ENCODE measurements around the gene SUSD5. TPM values are rescaled to one million over a fixed set of nuclear protein-coding genes. Genes with fewer than 3 reads are reported as not detected.
"Not testable (repeated sequence)": the region's sequence is repeated elsewhere in the genome, so short reads cannot be mapped to it uniquely, and the experiment has no call there.

Gene SUSD5
- total RNA-seq, 1 donor from 2014 or later, result 8.9 TPM

DNA sequence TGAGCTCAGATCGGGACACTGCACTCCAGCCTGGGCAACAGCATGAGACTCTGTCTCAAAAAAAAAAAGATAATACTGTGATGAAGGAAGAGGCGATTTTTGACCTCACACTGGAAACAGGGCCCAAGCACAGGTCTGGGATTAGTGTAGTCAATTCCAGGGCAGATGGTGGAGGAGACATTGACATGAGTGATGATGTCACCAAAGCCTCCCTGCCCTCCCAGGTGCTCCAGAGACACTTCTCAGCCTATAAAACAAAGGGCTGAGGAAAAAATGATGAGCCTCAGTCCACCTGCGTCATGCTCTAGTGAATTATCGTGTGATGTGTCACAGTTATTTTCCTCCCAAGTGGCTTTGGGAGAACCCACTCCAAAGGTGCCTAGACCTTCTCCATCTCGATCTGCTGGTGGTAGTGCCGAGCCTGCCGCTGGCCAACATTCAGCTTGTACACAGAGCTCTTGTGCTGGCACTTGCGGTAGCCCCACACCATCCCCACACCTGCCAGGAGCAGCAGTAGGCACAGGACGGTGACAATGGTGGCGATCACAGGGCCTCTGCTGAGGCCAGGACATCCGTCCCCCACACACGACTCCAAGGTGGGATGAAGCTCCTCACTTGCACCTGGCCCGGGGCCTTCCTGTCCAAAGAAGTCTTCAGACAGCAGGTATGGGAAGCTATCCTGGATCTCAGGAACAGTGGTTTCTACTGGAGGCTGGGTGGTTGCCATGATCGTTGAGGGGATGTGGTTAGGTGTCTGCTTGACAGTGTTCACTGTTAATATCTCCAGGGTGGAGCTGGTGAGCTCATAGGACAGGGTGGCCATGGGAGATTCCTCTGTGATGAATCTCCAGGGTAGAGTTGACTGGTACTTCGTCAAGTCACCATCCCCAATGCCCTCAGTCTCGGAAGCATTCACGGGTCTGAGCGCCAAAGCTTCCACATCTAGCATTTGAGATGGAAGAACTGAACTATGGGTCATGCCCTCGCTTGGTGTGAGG lies 65.9 kb downstream of the SUSD5 start:
- peak; percentile 62 for DNase-seq (ENCODE audit: low read depth)

DNA sequence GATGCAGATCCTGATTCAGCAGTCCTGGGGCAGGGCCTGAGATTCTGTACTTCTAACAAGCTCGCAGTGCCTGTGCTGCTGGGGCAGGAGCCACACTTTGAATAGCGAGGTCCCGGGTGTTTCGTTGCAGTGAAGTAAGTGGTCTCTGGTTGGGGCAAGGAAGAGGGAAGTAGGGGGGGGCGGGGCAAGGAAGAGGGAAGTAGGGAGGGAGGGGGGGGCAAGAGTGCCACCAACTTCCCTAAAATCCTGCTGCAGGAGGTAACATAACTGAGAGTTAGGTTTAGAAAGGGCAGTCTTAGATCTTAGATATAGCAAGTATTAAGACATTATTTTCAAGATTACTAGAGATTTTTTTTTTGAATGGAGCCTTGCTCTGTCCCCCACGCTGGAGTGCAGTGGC lies 69.3 kb downstream of the SUSD5 start:
- DNase-seq (ENCODE audit: low read depth), result no peak

DNA sequence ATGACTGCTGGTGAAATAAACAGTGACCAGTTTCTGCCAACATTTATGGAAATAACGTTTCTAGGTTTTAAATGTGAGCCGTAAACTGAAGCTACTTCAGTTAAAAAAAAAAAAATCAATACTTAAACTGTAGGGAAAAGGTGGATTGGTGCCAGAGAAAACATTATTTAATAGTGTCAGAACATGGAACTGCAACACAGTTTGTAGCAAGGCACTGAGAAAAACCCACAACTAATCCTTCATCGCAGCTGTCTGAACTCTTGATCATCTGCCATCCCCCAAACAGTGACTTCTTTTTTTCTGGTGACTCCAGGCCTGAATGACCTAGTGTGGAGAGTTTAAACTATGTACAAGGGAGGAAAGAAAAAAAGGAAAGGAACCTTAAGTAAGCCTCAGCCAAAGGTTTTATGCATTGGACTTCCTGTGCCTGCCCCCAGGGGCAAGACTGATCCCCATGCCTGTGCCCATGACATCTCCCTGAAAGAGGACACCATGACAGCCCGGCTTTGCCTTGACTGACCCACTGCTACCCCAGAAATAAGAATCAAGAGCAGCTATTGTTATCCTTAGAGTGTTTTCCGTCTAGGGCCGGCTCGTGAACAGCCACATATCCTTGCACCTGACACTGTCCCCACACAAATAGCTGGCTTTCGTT lies 71.7 kb downstream of the SUSD5 start:
- DNase-seq (ENCODE audit: low read depth), result peak; percentile 95

DNA sequence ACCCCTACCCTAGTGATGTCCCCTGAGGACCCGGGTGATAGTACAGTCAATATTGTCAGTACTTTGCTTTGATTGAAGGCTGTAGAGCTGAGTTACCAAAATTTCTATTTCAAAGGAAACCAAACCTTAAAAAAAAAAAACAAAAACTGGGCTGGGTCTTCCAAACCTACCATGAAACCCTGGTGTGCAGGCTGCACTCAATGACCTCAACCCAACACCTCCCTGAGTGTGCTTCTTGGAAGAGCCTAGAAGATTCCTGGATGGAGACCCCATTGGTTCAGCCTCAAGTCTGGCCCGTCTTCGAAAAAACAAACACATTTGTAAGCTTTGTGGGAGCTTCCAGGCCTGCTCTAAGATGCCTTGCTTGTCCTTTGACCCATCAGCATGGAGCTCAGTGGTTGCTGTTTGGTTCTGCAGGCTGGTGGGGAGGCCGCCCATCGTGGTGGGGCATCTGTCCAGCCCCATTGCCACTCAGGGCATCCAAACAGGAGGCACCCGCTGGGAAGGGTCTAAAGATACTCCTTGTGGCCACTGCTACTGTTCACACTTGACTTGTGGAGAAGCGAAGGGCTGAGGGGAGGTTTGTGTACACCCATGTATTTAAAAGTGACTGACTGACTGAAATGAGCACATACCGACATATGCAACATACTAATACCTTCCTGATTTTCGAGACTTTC lies 72.6 kb downstream of the SUSD5 start:
- DNase-seq (ENCODE audit: low read depth), result peak; percentile 91

DNA sequence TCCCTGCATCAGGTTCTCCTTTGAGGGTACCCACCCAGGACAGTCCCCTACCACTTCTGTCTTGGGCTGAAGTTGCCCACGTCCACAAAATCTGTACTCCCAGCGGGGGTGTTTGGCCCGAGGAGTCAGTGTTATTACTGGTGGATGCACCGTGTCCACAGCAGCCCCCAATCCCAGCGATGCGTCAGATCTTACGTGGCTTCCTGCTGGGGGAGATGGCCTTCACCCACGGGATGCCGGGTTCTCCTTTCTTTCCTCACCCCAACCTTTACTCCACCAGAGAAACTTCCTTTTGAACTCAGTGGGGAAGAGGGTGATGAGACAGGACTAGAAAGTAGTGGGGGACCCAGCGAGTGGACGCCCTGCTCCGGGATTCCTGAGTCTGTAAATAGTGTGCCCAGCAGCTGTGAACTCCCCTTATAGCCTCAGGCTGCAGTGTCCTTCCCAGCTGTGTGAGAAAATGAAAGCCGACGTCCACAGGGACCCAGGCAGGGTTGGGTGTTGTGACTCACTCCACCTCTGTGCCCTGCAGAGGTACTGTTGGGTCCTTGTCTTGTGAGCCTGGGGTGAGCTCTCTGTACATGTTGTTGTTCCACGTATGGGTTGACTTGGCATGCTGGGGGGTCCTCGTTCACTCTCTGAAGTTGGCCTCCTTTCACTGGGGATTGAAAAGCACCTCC lies 73.2 kb downstream of the SUSD5 start:
- DNase-seq (ENCODE audit: low read depth), result no peak

DNA sequence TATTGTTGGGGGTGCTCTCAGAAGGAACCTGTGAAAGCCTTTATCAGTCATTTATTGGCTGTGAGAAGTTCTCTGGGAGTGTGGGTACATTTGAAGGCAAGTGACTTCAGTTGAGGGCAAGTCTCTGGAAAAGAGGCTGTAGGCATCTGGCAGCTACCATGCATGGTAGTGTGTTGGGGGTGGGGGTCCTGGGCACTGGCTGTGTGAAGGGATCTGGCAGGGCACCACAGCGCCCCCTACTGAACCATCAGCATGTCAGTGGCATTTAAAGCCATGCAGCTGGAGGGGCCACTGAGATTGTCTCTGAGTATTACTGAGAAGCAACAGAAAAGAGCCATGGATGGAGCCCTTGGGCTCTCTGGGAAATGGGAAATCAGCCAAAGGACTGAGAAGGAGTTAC lies 74.2 kb downstream of the SUSD5 start:
- DNase-seq (ENCODE audit: low read depth), result no peak

- no peak for DNase-seq (ENCODE audit: low read depth)
Measured at GRCh38 chr3:33141006-33141405, 77.6 kb downstream of the SUSD5 start.

DNA sequence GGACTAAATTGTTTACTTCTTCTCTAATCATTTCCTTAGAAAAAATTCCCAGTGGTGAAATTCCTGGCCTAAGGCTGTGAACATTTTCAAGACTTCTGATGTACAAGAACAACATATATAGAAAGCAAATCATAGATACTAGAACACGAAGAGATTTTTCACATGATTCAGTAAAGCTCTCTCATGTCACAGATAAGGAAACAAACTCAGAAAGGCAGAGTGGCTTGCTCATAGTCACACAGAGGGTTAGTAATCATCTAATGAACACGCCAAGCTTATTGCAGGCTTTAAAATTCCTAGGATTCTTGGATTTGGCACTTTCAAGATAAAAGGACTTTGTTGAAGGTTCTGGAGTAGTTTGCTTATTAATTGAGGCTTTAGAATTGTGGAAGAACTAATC lies 78.6 kb downstream of the SUSD5 start:
- no peak for DNase-seq (ENCODE audit: low read depth)

DNA sequence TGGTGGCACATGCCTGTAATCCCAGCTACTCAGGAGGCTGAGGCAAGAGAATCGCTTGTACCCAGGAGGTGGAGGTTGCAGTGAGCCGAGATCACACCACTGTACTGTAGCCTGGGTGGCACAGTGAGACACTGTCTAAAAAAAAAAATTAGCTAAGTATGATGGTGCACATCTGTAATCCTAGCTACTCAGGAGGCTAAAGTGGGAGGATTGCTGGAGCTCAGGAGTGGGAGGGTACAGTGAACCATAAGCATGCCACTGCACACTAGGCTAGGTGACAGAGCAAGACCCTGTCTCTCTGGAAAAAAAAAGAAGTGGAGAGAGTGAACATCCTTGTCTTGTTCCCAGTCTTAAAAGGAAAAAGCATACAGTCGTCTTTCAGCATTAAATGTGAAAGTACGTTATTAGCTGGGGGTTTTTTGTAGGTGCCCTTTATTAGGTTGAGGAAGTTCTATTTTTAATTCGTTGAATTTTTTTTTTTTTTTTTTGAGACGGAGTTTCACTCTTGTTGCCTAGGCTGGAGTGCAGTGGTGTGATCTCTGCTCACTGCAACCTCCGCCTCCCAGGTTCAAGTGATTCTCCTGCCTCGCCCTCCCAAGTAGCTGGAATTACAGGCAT lies 79.5 kb downstream of the SUSD5 start:
- not testable (repeated sequence) for DNase-seq (ENCODE audit: low read depth)

DNA sequence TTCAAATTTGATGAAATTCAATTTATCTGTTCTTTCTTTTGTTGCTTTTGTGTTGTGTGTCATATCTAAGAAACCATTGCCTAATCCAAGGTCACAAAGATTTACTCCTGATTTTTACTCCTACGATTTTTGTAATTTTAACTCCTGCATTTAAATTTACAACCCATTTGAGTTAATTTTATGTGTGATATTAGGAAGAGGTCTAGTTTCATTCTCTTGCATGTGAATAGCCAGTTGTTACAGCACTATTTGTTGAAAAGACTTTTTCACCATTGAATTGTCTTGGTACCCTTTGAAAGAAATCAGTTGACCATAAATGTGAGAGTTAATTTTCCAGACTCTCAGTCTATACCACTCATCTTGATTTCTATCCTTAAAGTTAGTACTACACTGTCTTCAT lies 80.9 kb downstream of the SUSD5 start:
- DNase-seq (ENCODE audit: low read depth), result no peak

DNA sequence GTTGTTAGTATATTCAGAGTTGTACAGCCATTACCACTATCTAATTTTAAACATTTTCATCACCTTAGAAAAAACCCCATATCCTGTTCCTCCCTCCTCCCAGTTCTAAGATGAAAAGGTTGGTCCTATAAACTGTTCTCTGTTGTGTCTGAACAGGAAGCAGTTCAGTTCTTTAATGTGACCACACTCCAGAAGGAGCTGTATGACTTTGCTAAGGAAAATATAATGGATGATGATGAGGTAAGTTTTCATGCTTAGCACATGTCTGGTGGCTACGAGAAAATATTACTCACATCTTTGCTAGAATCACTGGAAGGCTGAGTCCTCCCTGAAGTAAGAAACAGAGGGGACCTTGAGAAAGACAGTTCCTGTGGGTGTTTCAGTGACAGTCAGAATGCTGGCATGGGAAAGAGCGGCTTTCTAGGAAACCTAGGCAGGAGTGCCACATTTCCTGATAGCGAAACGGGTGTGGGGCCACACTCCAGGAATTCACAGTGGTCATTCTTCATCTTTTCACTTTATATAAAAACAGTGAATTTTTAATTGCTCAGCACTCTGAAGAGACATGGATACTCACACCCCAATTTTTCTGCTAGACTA lies 84.5 kb downstream of the SUSD5 start:
- DNase-seq (ENCODE audit: low read depth), result no peak

GRCh38 chr3:33132019-33132360 lies 86.6 kb downstream of the SUSD5 start:
- DNase-seq (ENCODE audit: low read depth), result no peak

- DNase-seq (ENCODE audit: low read depth), result peak; percentile 71
Measured at GRCh38 chr3:33131331-33132018, 87.1 kb downstream of the SUSD5 start.

DNA sequence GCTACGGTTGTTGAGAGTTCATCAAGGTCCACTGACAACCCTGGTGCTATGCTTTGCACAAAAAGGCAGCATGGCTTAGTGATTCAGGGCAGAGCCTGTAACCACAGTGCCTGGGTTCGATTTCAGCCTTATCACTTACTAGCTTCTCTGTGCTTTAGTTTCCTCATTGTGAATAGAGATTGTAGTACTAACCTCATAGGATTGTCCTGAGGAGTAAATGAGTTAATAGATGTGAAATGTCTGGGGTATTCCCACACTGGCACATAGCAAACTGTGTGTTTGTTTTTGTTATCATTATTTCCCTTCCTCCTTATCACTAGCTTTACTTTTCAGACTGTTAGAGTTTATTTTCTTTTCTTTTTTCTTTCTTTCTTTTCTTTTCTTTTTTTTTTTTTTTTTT lies 88.5 kb downstream of the SUSD5 start:
- DNase-seq (ENCODE audit: low read depth), result no peak

GRCh38 chr3:33128706-33129105 lies 89.9 kb downstream of the SUSD5 start:
- DNase-seq (ENCODE audit: low read depth), result peak; percentile 35

DNA sequence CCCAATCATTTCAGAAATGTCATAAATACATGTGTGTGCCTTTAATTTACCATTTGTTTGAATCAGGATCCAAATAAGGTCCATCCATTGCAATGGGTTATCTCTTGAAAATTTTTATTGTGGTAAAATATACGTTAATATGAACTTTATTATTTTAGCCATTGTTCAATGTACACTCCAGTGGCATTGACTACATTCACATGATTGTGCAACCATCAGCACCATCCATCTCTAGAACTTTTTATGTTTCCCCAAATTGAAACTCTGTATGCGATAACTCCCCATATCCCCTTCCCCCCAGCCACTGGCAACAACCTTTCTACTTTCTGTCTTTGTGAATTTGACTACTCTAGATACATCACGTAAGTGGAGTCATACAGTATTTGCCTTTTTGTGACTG lies 92.8 kb downstream of the SUSD5 start:
- DNase-seq (ENCODE audit: low read depth), result no peak

GRCh38 chr3:33124638-33125037 lies 94.0 kb downstream of the SUSD5 start:
- DNase-seq (ENCODE audit: low read depth), result no peak

DNA sequence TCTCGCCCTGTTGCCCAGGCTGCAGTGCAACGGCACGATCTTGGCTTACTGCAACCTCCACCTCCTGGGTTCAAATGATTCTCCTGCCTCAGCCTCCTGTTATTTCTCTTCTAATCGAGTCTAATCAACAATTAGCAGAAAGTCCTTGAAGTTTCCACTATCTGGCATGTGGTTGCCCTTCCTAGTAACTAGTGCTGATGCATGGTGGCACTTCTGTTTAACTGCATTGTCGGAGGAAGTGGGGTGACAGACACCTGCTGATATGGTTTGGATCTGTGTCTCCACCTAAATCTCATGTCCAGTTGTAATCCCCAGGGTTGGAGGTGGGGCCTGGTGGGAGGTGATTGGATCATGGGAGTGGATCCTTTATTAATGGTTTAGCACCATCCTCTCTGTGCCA lies 95.6 kb downstream of the SUSD5 start:
- DNase-seq (ENCODE audit: low read depth), result no peak

GRCh38 chr3:33119891-33120290 lies 98.7 kb downstream of the SUSD5 start:
- DNase-seq (ENCODE audit: low read depth), result no peak

DNA sequence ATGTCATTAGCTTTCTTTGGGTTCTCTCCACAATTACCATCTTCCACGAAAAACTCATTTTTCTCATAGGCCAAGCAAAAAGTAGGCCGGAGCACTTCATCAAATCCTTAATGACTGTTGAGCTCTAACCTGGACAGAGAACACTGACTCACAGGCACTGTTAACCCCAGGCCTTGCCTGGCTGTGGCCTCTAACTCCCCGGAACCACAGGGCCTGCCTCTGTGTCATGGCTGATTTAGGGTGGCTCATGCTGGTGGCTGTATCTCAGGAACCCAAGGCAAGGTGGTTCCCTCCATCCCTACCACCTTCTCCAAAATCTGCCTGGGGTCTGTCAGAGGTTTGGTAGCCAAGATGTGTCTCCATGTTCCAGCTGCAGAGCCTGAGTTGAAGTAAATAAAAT lies 101.1 kb downstream of the SUSD5 start:
- no peak for DNase-seq (ENCODE audit: low read depth)

Measured in myocyte (in vitro differentiated cells).